RWPE2 (cell line): Measurements from ENCODE around the gene CCNF.

Experiments used
- ATAC-seq: fragments of 200-7000 bp; cut with Tn5 transposase; 3 replicates; pipeline ENCODE4 v1.9.1; 2021; ENCODE audit warnings: low read depth
- DNase-seq: peaks from one replicate; pipeline ENCODE4 v3.0.0-alpha.2; 2020; ENCODE audit warnings: low spot score
- H3K27ac ChIP-seq: fragments of 450-650 bp; 2 replicates; pipeline ENCODE4 v1.5.1; 2017; ENCODE audit warnings: mild to moderate bottlenecking; ENCODE audit not compliant: poor library complexity, severe bottlenecking
- H3K27me3 ChIP-seq: fragments of 250-450 bp; sonication (Bioruptor Pico); 2 replicates; pipeline ENCODE4 v1.5.1; 2021; ENCODE audit warnings: mild to moderate bottlenecking, moderate library complexity; ENCODE audit not compliant: insufficient read depth, poor library complexity, severe bottlenecking
- H3K36me3 ChIP-seq: fragments of 250-450 bp; sonication (Bioruptor Pico); 2 replicates; pipeline ENCODE4 v1.5.1; 2020; ENCODE audit warnings: low read depth, mild to moderate bottlenecking, moderate library complexity
- H3K4me1 ChIP-seq: fragments of 250-450 bp; sonication (Bioruptor Pico); 2 replicates; pipeline ENCODE4 v1.5.1; 2021; ENCODE audit warnings: mild to moderate bottlenecking, moderate library complexity; ENCODE audit not compliant: insufficient read depth, poor library complexity, severe bottlenecking
- H3K4me3 ChIP-seq: fragments of 250-450 bp; sonication (Bioruptor Pico); 2 replicates; pipeline ENCODE4 v1.5.1; 2021; ENCODE audit warnings: mild to moderate bottlenecking, moderate library complexity; ENCODE audit not compliant: severe bottlenecking
- H3K9me3 ChIP-seq: fragments of 250-450 bp; sonication (Bioruptor Pico); 2 replicates; pipeline ENCODE4 v1.5.1; 2021; ENCODE audit warnings: mild to moderate bottlenecking, moderate library complexity; ENCODE audit not compliant: severe bottlenecking
- TF ChIP-seq, protein P1 (sequence below): fragments of 450-650 bp; IDR thresholded peaks from one replicate; pipeline ENCODE4 v1.5.1; 2017; ENCODE audit warnings: mild to moderate bottlenecking, moderate library complexity; ENCODE audit not compliant: poor library complexity, severe bottlenecking

The CCNF gene

DNA sequence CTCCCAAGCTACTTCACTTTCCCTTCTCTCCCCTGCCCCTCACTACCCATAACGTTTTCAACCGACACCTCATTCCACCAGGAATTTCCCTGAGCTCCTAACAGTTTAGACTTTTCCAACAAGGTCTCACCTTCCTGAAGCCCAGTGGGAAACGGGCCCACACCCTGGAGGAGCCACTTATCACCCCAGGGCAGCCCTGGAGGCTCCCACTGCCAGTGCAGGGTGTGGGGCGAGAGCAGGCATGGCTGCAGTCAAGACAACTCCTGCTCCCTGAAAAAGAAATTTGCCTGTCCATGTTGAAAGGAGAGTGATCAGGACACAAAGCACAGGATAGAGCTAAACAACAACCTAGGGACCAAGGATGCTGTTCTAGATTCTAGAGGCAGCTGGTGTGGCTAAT is 1.7 kb upstream of the CCNF start:
- DNase-seq (no peak), ATAC-seq (no peak)
- Histone ChIP-seq H3K9me3 (no peaks in the 10 kb centered on the region), H3K27ac (no peak overlapping the region), H3K36me3 (peaks cover 22% of the 10 kb centered on the region), H3K4me1 (peaks cover 7% of the 10 kb centered on the region), H3K4me3 (no peak overlapping the region), H3K27me3 (no peaks in the 10 kb centered on the region)
- TF ChIP-seq, protein P1, sequence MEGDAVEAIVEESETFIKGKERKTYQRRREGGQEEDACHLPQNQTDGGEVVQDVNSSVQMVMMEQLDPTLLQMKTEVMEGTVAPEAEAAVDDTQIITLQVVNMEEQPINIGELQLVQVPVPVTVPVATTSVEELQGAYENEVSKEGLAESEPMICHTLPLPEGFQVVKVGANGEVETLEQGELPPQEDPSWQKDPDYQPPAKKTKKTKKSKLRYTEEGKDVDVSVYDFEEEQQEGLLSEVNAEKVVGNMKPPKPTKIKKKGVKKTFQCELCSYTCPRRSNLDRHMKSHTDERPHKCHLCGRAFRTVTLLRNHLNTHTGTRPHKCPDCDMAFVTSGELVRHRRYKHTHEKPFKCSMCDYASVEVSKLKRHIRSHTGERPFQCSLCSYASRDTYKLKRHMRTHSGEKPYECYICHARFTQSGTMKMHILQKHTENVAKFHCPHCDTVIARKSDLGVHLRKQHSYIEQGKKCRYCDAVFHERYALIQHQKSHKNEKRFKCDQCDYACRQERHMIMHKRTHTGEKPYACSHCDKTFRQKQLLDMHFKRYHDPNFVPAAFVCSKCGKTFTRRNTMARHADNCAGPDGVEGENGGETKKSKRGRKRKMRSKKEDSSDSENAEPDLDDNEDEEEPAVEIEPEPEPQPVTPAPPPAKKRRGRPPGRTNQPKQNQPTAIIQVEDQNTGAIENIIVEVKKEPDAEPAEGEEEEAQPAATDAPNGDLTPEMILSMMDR: no peak

DNA sequence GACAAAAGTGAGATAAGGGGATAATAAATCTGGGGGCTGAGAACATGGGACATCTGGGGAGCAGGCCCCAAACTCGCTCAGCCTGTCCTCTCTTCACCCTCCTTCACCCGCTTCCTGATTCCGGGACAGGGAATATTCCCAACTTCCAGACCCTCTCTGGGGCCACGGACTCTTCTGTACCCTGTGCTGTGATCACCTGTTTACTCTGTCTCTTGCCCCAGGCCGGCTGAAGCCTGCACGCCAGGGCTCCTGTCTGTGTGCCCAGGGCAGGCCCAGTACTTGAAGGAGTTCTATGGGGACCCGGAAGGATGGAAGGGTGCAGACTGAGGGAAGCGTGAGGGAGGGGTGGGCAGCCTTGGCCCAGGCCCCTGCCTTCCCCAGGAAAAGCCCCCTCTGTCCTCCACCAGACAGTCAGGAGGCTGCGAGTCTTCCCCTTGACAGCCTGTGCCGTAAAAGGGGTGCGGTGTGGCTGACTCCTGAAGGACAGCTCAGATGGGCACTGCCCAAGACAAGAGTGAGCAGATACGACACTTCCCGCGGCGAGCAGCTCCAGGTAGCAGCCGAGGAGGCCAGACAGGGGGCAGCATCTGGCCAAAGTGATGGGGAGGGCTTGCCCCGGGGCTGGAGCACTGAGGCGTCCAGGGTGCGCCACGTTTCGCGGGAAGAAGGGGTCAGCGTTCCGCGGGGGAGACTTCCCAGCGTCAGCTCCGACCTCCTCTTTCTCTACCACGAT is 1.0 kb upstream of the CCNF start:
- Histone ChIP-seq H3K27ac (peak overlapping the region; percentile 68), H3K4me1 (peaks cover 7% of the 10 kb centered on the region), H3K4me3 (peak overlapping the region; percentile 97), H3K36me3 (peaks cover 29% of the 10 kb centered on the region), H3K27me3 (no peaks in the 10 kb centered on the region), H3K9me3 (no peaks in the 10 kb centered on the region)
- TF ChIP-seq, protein P1: peak; percentile 23
- ATAC-seq (peak; percentile 28), DNase-seq (no peak)

DNA sequence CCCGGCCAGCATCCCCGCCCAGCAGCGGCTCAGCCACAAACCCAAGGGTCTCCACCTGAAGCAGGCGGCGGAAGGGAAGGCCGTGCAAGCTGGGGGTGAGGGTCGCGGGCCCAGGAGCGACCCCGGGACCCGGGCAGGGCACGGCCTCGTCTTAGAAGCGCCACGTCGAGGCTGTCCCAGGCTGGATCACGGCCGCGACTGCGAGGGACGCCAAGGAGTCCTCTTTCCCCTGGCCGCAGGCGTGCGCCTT is 538 bp upstream of the CCNF start:
- Histone ChIP-seq H3K27me3 (no peaks in the 10 kb centered on the region), H3K4me1 (peaks cover 7% of the 10 kb centered on the region), H3K27ac (peak overlapping the region; percentile 68), H3K4me3 (peak overlapping the region; percentile 97), H3K36me3 (peaks cover 34% of the 10 kb centered on the region), H3K9me3 (no peaks in the 10 kb centered on the region)
- no peak for DNase-seq
- ATAC-seq: peak; percentile 50; the same call in 2 of the 3 replicates
- TF ChIP-seq, protein P1: peak; percentile 4

DNA sequence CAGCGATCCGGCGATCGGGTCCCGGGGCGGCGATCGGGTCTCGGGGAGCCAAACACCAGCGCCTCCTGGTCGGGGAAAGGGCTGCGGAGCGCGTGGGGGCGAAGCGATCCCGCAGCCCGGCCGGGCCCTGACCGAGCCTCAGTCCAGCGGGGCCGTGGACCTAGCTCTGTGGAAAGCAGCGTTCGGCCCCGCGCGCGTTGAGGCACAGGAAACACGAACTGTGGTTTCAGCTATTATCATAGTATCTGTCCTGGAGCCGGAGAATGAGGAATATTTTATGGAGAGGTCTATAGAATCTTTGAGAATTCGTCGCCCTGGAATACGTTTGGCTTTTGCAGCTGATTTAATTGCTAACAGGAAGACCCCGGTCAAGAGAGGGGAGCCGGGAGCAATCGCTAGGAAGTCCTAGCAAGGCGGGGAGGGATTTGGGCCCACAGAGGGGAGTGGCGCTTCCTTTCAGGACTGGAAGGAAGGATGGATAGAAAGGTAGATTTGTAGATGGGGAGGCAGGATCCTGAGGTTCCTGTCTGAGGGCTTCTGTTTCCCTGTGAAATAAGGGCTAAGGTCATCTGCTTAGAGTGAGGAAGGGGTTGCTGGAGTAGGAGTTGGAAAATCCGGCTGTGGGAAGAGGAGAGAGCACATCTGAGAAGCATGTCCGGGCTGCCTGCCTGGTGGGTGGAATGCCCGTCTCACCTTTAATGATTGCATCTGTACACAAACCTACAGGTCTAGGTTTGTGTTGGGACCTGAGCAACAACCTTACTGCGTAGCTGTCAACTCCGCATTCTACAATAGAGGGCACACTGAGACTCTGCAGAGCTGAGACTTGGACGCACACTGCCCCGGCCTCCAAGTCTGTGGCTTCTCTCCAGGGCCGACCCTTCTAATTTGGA is 770 bp downstream of the CCNF start:
- TF ChIP-seq, protein P1: peak; percentile 33
- Histone ChIP-seq H3K4me3 (peak overlapping the region; percentile 97), H3K27ac (peak overlapping the region; percentile 68), H3K36me3 (peaks cover 47% of the 10 kb centered on the region), H3K27me3 (no peaks in the 10 kb centered on the region), H3K4me1 (peaks cover 7% of the 10 kb centered on the region), H3K9me3 (no peaks in the 10 kb centered on the region)
- DNase-seq: no peak
- 0 out of 3 replicates have a peak, but pooled peaks have one; percentile 16 for ATAC-seq
